ENCODE data around the gene HLCS. TPM values are rescaled to one million over a fixed set of nuclear protein-coding genes. Genes with fewer than 3 reads are reported as not detected.

HLCS gene
- total RNA-seq, 1 donor = 11.0 TPM

- no peak for DNase-seq (ENCODE audit: low read depth in 2 of 3, low spot score in 2 of 3)
Observed at GRCh38 chr21:36890086-36890485, 76.4 kb downstream of the HLCS start.

GRCh38 chr21:36889401-36889800 is 77.1 kb downstream of the HLCS start:
- DNase-seq (ENCODE audit: low read depth in 2 of 3, low spot score in 2 of 3) = no peak

DNA sequence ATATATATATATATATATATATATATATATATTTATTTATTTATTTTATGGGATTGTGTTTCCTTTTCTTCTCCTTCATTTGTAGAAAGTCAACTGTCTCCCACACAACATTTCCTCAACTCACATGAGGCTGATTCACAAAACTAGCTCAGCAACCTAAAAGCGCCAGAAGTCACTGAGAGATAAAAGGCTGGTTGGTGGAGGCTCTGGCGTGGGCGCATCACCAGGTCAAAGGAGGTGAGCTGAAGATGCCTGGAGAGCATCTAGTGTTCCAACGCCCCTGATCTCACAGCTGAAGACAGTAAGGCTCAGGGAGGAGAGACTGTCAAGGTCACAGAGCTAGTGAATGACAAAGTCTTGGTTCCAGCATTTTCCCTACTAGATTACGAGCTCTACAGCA is 78.0 kb downstream of the HLCS start:
- DNase-seq (ENCODE audit: low read depth in 2 of 3, low spot score in 2 of 3) = no peak

GRCh38 chr21:36887963-36888362 is 78.5 kb downstream of the HLCS start:
- no peak for DNase-seq (ENCODE audit: low read depth in 2 of 3, low spot score in 2 of 3)

DNA sequence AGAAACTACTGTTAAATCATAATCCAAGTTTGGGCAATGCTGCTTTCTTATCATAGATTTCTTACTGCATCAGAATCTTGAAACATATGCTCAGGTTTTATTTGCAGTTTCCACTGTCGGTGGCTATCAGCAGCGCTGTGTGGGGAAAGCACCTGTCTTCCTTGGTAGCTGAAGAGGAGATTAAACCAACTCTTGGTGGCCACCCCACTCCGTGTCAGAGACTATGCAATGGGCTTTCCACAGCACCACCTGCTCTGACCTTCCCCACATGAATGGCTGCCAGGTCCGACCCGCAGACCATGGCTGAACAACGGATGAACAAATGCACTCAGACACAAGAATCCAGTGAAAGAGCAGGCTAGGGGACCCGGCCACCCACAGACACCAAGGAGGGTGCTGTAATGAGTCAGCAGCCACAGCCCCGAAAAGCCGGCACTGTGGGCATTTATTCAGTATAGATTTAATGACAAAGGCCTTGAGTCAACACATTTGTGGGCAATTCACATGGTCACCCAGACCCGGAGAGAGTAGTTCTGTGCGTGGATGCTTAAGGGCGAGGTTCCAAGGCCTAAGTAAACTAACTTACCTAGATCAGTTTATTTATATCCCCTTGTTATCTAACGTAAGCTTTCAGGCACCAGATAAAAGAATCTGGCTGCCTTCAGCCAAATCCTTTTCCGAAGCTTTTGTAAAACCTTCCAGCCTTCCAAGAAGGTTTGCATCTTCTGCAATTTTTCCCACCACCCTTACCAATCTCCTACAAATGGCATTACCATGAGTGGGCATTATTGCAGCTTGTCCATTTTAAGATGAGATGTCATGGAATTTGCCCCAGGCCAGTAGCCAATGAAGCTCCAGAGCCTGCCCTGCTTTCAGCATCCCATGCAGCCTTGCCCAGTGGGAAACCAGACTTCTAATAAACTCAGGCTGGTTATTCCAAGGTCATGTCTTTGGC is 82.7 kb downstream of the HLCS start:
- no peak for DNase-seq (ENCODE audit: low read depth in 2 of 3, low spot score in 2 of 3)

DNA sequence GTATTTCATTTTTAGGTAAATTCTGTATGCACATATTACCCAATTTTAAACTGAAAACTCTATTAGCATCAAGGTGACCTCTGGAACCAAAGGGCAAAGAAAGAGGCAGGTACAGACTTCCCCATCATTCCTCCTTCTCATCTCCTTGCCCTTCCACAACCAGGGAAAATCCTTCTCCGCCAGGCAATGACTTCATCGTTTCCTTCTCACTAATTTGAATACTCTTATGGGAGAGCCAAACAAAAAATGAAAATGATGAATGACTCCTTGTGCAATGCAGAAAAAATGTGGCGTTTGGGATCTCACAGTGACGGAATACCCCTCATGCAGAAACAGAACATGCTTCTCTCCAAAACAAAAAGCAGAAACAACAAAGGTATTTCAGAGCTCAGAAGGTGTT is 83.7 kb downstream of the HLCS start:
- DNase-seq (ENCODE audit: low read depth in 2 of 3, low spot score in 2 of 3) = no peak

GRCh38 chr21:36881228-36881627 is 85.2 kb downstream of the HLCS start:
- DNase-seq (ENCODE audit: low read depth in 2 of 3, low spot score in 2 of 3) = no peak

GRCh38 chr21:36879827-36880226 is 86.6 kb downstream of the HLCS start:
- DNase-seq (ENCODE audit: low read depth in 2 of 3, low spot score in 2 of 3) = no peak

- DNase-seq (ENCODE audit: low read depth in 2 of 3, low spot score in 2 of 3) = no peak
Observed at GRCh38 chr21:36877741-36878140, 88.7 kb downstream of the HLCS start.

DNA sequence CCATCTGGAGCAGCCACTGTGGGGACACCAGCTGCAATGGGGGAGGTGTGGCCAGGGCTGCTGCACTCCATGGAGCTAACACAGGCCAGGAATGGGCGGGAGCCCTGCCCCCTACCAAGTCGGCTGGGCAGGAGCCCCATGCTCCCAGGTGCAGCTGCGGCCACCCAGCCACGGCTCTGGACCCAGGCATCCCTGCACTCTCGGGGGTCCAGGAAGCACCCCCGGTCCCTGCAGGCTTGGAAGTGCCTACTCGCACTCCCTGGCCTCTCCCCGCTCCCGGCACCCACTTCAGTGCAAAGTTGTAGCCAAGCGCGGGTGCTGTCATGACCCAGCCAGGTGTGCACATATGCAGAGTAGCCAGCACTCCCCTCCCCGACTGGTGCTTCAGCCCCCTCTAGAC is 91.8 kb downstream of the HLCS start:
- DNase-seq (ENCODE audit: low read depth in 2 of 3, low spot score in 2 of 3) = no peak

DNA sequence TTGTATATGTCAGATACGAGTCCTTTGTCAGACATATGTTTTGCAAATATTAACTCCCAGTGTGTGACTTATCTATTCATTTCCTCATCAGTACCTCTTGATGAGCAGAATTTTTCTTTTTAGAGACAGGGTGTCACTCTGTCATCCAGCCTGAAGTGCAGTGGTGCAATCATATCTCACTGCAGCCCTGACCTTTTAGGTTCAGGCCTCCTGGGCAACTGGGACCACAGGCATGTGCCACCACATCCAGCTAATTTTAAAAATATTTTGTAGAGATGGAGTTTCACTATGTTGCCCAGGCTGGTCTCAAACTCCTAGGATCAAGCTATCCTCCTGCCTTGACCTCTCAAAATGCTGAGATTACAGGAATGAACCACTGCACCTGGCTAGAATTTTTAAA is 93.0 kb downstream of the HLCS start:
- no peak for DNase-seq (ENCODE audit: low read depth in 2 of 3, low spot score in 2 of 3)

- DNase-seq (ENCODE audit: low read depth in 2 of 3, low spot score in 2 of 3) = no peak
Observed at GRCh38 chr21:36867291-36867905, 99.1 kb downstream of the HLCS start.

DNA sequence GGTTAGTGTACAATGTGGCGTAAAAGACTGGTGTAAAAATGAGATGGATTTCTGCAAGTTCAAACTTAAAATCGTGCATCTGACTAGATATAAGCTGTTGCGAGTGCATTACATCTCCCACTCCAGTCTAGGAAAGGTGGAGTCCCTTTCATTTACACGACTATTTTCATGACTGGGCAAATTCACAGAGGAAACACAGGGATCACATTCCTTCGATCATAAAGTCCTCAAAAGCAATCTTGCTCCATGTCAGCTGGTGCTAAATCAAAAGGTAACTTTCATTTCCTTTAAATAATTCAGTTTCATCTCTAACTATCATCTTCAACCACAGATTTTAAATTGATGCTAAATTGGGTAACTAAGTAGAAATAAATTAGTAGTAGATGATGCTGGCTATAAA is 100.0 kb downstream of the HLCS start:
- no peak for DNase-seq (ENCODE audit: low read depth in 2 of 3, low spot score in 2 of 3)

DNA sequence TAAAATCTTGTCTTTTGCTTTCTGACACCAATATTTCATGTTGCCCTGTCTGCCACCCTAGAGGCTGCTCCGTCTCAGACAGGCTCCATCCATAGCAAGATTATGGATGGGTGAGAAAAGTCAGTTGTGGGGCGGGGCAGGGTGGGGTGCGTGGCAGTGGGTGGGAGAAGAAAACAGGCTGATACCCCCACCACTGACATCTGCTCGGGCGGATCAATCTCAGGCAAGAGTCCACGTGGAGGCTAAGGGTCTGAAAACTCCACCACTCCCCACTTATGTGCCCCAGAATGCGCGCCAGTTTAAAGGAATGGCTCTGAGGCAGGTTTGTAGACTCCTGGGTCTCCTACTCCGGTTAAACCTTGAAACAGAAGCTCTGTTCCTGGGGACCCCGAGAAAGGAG is 101.5 kb downstream of the HLCS start:
- DNase-seq (ENCODE audit: low read depth in 2 of 3, low spot score in 2 of 3) = no peak

GRCh38 chr21:36863260-36863659 is 103.2 kb downstream of the HLCS start:
- DNase-seq (ENCODE audit: low read depth in 2 of 3, low spot score in 2 of 3) = no peak

DNA sequence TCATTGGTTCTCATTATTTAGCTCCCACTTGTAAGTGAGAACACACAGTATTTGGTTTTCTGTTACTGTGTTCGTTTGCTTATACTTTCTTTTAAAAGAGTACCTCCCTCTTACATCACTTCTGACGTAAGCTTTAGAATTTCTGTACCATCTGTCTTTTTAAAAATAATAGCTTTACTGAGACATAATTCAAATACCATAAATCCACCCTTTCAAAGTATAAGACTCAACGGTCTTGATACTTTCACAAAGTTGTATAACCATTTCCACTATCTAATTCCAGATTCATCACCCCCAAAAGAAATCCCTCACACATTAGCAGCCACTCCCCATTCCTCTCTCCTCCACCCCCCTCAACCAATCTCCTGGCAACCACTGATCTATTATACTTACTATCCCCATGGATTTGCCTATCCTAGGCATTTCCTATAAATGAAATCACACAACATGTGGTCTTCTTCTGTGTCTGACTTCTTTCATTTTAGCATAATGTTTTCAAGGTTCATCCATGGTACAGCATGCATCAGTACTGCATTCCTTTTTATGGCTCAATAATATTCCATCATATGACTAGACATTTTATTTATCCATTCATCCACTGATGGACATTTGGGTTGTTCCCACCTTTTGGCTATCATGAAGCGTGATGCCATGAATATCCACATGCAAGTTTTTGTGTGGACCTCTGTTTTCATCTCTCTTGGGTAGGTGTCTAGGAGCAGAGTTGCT is 104.7 kb downstream of the HLCS start:
- no peak for DNase-seq (ENCODE audit: low read depth in 2 of 3, low spot score in 2 of 3)

- no peak for DNase-seq (ENCODE audit: low read depth in 2 of 3, low spot score in 2 of 3)
Observed at GRCh38 chr21:36860736-36861594, 105.5 kb downstream of the HLCS start.

DNA sequence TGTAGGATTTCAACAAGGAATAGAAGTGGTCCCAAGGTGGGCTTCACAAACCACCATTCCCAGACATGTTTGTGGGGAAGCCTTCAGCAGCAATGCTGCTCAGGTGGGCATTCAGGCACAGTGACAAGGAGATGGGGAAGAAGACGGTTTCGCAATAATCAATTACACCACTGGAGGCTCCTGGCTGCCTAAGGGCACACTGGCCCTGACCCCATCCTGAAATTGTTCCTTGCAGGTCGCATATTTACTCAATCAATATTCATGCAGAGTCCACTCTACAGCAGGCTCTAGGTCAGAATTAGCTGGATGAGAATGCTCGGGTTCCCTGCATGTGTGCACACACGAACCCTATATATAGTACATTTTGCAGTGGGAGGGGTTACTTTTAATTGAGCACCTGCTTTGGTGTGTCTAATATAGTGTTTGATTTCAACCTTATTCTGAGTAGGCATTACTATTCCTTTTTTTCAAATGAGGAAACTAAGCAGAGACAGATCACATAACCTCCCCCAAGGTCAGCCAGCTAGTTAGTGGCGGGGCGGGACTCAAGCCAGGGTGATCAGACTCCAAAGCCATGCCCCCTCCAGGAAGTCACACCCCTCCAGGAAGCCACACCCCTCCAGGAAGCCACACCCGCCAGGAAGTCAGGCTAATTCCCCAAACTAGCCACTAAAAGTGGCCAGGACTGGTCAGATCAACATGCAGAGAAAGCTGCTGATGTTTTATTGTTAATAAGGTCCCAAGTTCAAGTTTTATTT is 106.5 kb downstream of the HLCS start:
- DNase-seq (ENCODE audit: low read depth in 2 of 3, low spot score in 2 of 3) = peak in 2 of 3 donors; percentile 13 to 23

DNA sequence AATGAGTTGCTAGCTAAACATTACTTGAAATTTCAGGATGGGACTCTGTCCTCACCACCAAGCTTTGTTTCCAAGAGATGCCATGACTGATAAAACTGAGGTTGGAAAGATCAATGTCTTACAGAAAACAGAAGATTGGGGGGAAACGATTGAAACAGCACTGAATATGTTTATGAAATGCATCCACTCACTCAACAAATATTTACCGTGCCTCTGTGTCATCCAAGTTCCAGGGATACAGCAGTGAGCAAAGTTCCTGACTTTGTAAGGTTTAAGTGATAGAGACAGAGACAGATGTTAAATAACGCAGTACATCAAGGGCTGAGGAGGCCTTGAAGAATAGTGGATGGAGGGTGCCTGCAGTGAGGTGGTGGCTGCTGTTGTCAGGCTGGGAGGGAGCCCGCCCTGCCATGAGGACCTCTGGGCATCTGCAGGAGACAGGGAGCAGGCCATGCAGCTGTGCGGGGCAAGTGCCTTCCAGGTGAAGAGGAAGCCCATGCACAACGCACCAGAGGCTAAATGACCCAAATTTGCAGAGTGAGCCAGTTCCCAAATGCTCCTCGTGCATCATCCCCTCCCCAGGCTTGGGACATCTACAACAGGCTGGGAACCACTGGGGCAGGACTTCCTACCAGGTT is 108.0 kb downstream of the HLCS start:
- DNase-seq (ENCODE audit: low read depth in 2 of 3, low spot score in 2 of 3) = no peak

Measured in hematopoietic multipotent progenitor cell (in vitro differentiated cells).